Tibial nerve (tissue), 4 donors: ENCODE measurements around the gene RPS19BP1. TPM values are rescaled to one million over a fixed set of nuclear protein-coding genes. Genes with fewer than 3 reads are reported as not detected.

Experiments used
- DNase-seq, 2 donors: peaks; one replicate each; pipeline ENCODE4 v3.0.0-alpha.2; 2019; ENCODE audit warnings: low spot score in 2 of 2
- H3K27ac ChIP-seq, 4 donors: fragments of 200-600 bp; sonication (generic) in 3 of 4; one replicate each; pipeline ENCODE4 v1.5.1; 2017 to 2019; ENCODE audit warnings: mild to moderate bottlenecking in 1 of 4
- H3K27me3 ChIP-seq, 2 donors: fragments of 200-600 bp; sonication (generic) in 1 of 2; one replicate each; pipeline versions ENCODE4 v1.5.1 to v1.6.0; 2017 to 2019
- H3K36me3 ChIP-seq, 3 donors: fragments of 200-600 bp; sonication (generic); one replicate each; pipeline ENCODE4 v1.5.1; 2018 to 2019
- H3K4me1 ChIP-seq, 4 donors: fragments of 200-600 bp; sonication (generic) in 3 of 4; one replicate each; pipeline ENCODE4 v1.5.1; 2017 to 2019
- H3K4me3 ChIP-seq, 4 donors: fragments of 200-600 bp; sonication (generic) in 3 of 4; one replicate each; pipeline ENCODE4 v1.5.1; 2017 to 2019; ENCODE audit warnings: mild to moderate bottlenecking in 1 of 4, moderate library complexity in 1 of 4
- H3K9me3 ChIP-seq, 4 donors: fragments of 200-600 bp; sonication (generic) in 3 of 4; one replicate each; pipeline ENCODE4 v1.5.1; 2017 to 2019
- CTCF ChIP-seq, 5 experiments: fragments of 200-600 bp in 3 of 5; fragments of 450-650 bp in 2 of 5; sonication (generic) in 3 of 5; IDR thresholded peaks; one replicate each; pipeline ENCODE4 v1.5.1; 2016 to 2019; ENCODE audit warnings: antibody characterized with exemption in 5 of 5, mild to moderate bottlenecking in 3 of 5, moderate library complexity in 2 of 5
- EP300 ChIP-seq, 2 donors: sonication (generic); formaldehyde crosslinking; IDR thresholded peaks; one replicate each; pipeline ENCODE4 v1.6.1; 2017; ENCODE audit warnings: antibody characterized with exemption in 2 of 2, mild to moderate bottlenecking in 1 of 2
- POLR2A ChIP-seq, 2 donors: fragments of 450-650 bp; IDR thresholded peaks; one replicate each; pipeline ENCODE4 v1.6.1; 2017; ENCODE audit warnings: antibody characterized with exemption in 2 of 2, mild to moderate bottlenecking in 2 of 2, moderate library complexity in 2 of 2
- WGBS, 2 donors: methylation state at CpG; one replicate each; pipeline ENCODE4 v1.1.5; 2018; 5-methylcytosine and 5-hydroxymethylcytosine counted together
- total RNA-seq, 4 donors: library from RNA; depleted of rRNA; stranded (reverse); fragments of >200 nt; gene quantifications; one replicate each; pipeline ENCODE4 v1.1.0, GENCODE V29; 2016

RPS19BP1 gene
- total RNA-seq, 4 donors from 2014 or later = 178 to 206 (median 197) TPM

- H3K27ac ChIP-seq = no peak overlapping the region
- H3K27me3 ChIP-seq = no peaks in the 10 kb centered on the region
- TF ChIP-seq POLR2A (IDR thresholded peaks at IDR 0.05) = no peak
- no peak for TF ChIP-seq CTCF (IDR thresholded peaks at IDR 0.05)
- no peak for TF ChIP-seq EP300 (IDR thresholded peaks at IDR 0.05)
- no peak overlapping the region for H3K4me3 ChIP-seq
- H3K36me3 ChIP-seq = no peaks in the 10 kb centered on the region
- no peaks in the 10 kb centered on the region for H3K9me3 ChIP-seq
- 74 to 84% methylated on average over 21 of the region's 21 CpGs for WGBS, 2 donors
- no peaks in the 10 kb centered on the region for H3K4me1 ChIP-seq
- no peak for DNase-seq
These were observed 44.8 kb upstream of the RPS19BP1 start for GRCh38 chr22:39577366-39577765.

GRCh38 chr22:39576027-39576426 is 43.5 kb upstream of the RPS19BP1 start:
- Histone ChIP-seq H3K9me3 (no peaks in the 10 kb centered on the region), H3K27me3 (no peaks in the 10 kb centered on the region), H3K4me3 (no peak overlapping the region), H3K4me1 (no peaks in the 10 kb centered on the region), H3K27ac (no peak overlapping the region), H3K36me3 (no peaks in the 10 kb centered on the region)
- DNase-seq = no peak
- WGBS, 2 donors = 87 to 89% methylated on average over 4 of the region's 4 CpGs
- TF ChIP-seq POLR2A (IDR thresholded peaks at IDR 0.05) = no peak
- TF ChIP-seq CTCF (IDR thresholded peaks at IDR 0.05) = no peak
- no peak for TF ChIP-seq EP300 (IDR thresholded peaks at IDR 0.05)

- H3K27me3 ChIP-seq = no peaks in the 10 kb centered on the region
- 92 to 94% methylated on average over 2 of the region's 2 CpGs for WGBS, 2 donors
- no peak for DNase-seq
These were observed 42.9 kb upstream of the RPS19BP1 start for GRCh38 chr22:39575552-39575825.

GRCh38 chr22:39574779-39575551 is 42.4 kb upstream of the RPS19BP1 start:
- no peak for TF ChIP-seq CTCF (IDR thresholded peaks at IDR 0.05)
- no peak for TF ChIP-seq POLR2A (IDR thresholded peaks at IDR 0.05)
- no peak for TF ChIP-seq EP300 (IDR thresholded peaks at IDR 0.05)
- H3K27ac ChIP-seq = no peak overlapping the region
- H3K36me3 ChIP-seq = no peaks in the 10 kb centered on the region
- no peaks in the 10 kb centered on the region for H3K27me3 ChIP-seq
- 71 to 89% methylated on average over 4 to 12 of the region's 14 CpGs for WGBS, 2 donors
- H3K4me3 ChIP-seq = no peak overlapping the region
- H3K9me3 ChIP-seq = no peaks in the 10 kb centered on the region
- no peaks in the 10 kb centered on the region for H3K4me1 ChIP-seq
- no peak for DNase-seq

More at GRCh38 chr22:39575552-39575825, 42.9 kb upstream of the RPS19BP1 start:
- no peaks in the 10 kb centered on the region for H3K9me3 ChIP-seq
- no peak for TF ChIP-seq CTCF (IDR thresholded peaks at IDR 0.05)
- TF ChIP-seq EP300 (IDR thresholded peaks at IDR 0.05) = no peak
- TF ChIP-seq POLR2A (IDR thresholded peaks at IDR 0.05) = no peak
- no peak overlapping the region for H3K27ac ChIP-seq
- no peak overlapping the region for H3K4me3 ChIP-seq
- H3K36me3 ChIP-seq = no peaks in the 10 kb centered on the region
- H3K4me1 ChIP-seq = no peaks in the 10 kb centered on the region

- TF ChIP-seq CTCF (IDR thresholded peaks at IDR 0.05) = no peak
- TF ChIP-seq POLR2A (IDR thresholded peaks at IDR 0.05) = no peak
- TF ChIP-seq EP300 (IDR thresholded peaks at IDR 0.05) = no peak
- WGBS, 2 donors = 71 to 79% methylated on average over 1 of the region's 1 CpG
- H3K4me3 ChIP-seq = no peak overlapping the region
- H3K27ac ChIP-seq = no peak overlapping the region
- no peaks in the 10 kb centered on the region for H3K36me3 ChIP-seq
- H3K4me1 ChIP-seq = no peaks in the 10 kb centered on the region
- no peaks in the 10 kb centered on the region for H3K27me3 ChIP-seq
- no peak for DNase-seq
- H3K9me3 ChIP-seq = no peaks in the 10 kb centered on the region
These were observed 39.0 kb upstream of the RPS19BP1 start for GRCh38 chr22:39571538-39571937.
